Lung (tissue), 12 donors: ENCODE measurements around the gene UBASH3B. TPM values are rescaled to one million over a fixed set of nuclear protein-coding genes. Genes with fewer than 3 reads are reported as not detected.

ENCODE experiments used
- ATAC-seq: fragments of 200-7000 bp; cut with Tn5 transposase; one replicate; pipeline ENCODE4 v1.9.1; 2020; ENCODE audit warnings: moderate number of reproducible peaks; ENCODE audit not compliant: insufficient read depth, low FRiP score
- DNase-seq, 3 donors: peaks; one replicate each; pipeline ENCODE4 v3.0.0-alpha.2; 2013 to 2017
- H3K27ac ChIP-seq, 2 donors: one replicate each; pipeline ENCODE4 v1.5.1; 2013; ENCODE audit warnings: mild to moderate bottlenecking in 2 of 2, moderate library complexity in 2 of 2, control low read depth in 1 of 2, inconsistent platforms in 1 of 2, low read depth in 1 of 2, low read length in 1 of 2
- H3K27me3 ChIP-seq, 3 donors: one replicate each; pipeline ENCODE4 v1.5.1; 2013; ENCODE audit warnings: low read length in 2 of 3; ENCODE audit not compliant: control insufficient read depth in 3 of 3, insufficient read depth in 3 of 3
- H3K36me3 ChIP-seq, 4 donors: one replicate each; pipeline ENCODE4 v1.5.1; 2013; ENCODE audit warnings: low read length in 4 of 4, mild to moderate bottlenecking in 1 of 4, moderate library complexity in 1 of 4; ENCODE audit not compliant: control insufficient read depth in 4 of 4, insufficient read depth in 4 of 4
- H3K4me1 ChIP-seq, 5 donors: one replicate each; pipeline ENCODE4 v1.5.1; 2013; ENCODE audit warnings: low read length in 5 of 5, mild to moderate bottlenecking in 2 of 5, moderate library complexity in 1 of 5; ENCODE audit not compliant: control insufficient read depth in 5 of 5, insufficient read depth in 5 of 5
- H3K4me3 ChIP-seq: one replicate; pipeline ENCODE4 v1.5.1; 2013; ENCODE audit warnings: mild to moderate bottlenecking, control low read depth, moderate library complexity
- H3K9ac ChIP-seq, 2 donors: one replicate each; pipeline ENCODE4 v1.5.1; 2013; ENCODE audit warnings: low read length in 2 of 2, control low read depth in 1 of 2; ENCODE audit not compliant: insufficient read depth in 1 of 2
- H3K9me3 ChIP-seq, 4 donors: one replicate each; pipeline ENCODE4 v1.5.1; 2013; ENCODE audit warnings: low read length in 3 of 4, mild to moderate bottlenecking in 1 of 4, moderate library complexity in 1 of 4; ENCODE audit not compliant: control insufficient read depth in 4 of 4, insufficient read depth in 3 of 4
- CTCF ChIP-seq: IDR thresholded peaks from 2 replicates; pipeline ENCODE4 v1.5.1; 2012; ENCODE audit warnings: mild to moderate bottlenecking; ENCODE audit errors: control extremely low read depth, extremely low read depth
- WGBS, 2 donors: extraction: QIAGEN DNeasy Blood & Tissue Kit; methylation state at CpG; one replicate each; pipeline ENCODE4 v1.1.7; 2013; 5-methylcytosine and 5-hydroxymethylcytosine counted together
- polyA plus RNA-seq, 2 donors: library from polyadenylated mRNA; stranded (reverse); fragments of 200-250 nt; gene quantifications; one replicate each; pipeline ENCODE4 v1.2.1, GENCODE V29; 2013
- total RNA-seq, 2 donors: library from RNA; depleted of rRNA in 1 of 2; stranded (reverse); fragments of >200 nt in 1 of 2; gene quantifications; one replicate each; pipeline ENCODE4 v1.2.1, GENCODE V29; 2014 to 2021
- donor health status: control.
- donor health status: control.
- donor health status: Bipolar disorder and iron deficiency.
- donor health status: healthy.
- donor health status: DM: yes; HTN: yes; CAD: no.

UBASH3B gene
- total and polyA plus RNA-seq, 4 donors: 5.8 to 51.2 (median 12.4) TPM

- peaks cover 0 to 5% (median 0%) of the 10 kb centered on the region in 5 donors for H3K4me1 ChIP-seq
- no peak for TF ChIP-seq CTCF
- H3K9ac ChIP-seq: no peak overlapping the region
- H3K27me3 ChIP-seq: peaks cover 0 to 3% (median 0%) of the 10 kb centered on the region in 3 donors
- no peak overlapping the region for H3K27ac ChIP-seq
- no peak for ATAC-seq
- WGBS, 2 donors: 62 to 70% methylated on average over 5 of the region's 5 CpGs
- H3K4me3 ChIP-seq: no peak overlapping the region
- no peak for DNase-seq
- no peaks in the 10 kb centered on the region for H3K9me3 ChIP-seq
- no peaks in the 10 kb centered on the region for H3K36me3 ChIP-seq
These were observed 65.9 kb downstream of the UBASH3B start for GRCh38 chr11:122721201-122721963.

GRCh38 chr11:122721964-122722266 is 66.4 kb downstream of the UBASH3B start:
- DNase-seq: no peak
- no peak for TF ChIP-seq CTCF
- Histone ChIP-seq H3K36me3 (no peaks in the 10 kb centered on the region), H3K27me3 (peaks cover 0 to 3% (median 0%) of the 10 kb centered on the region in 3 donors), H3K4me1 (peaks cover 0 to 6% (median 0%) of the 10 kb centered on the region in 5 donors), H3K27ac (no peak overlapping the region), H3K9me3 (no peaks in the 10 kb centered on the region), H3K9ac (no peak overlapping the region), H3K4me3 (no peak overlapping the region)
- ATAC-seq: no peak
- 82 to 87% methylated on average over 2 of the region's 2 CpGs for WGBS, 2 donors

GRCh38 chr11:122723106-122723505 is 67.6 kb downstream of the UBASH3B start:
- ATAC-seq: no peak
- Histone ChIP-seq H3K27me3 (peaks cover 0 to 3% (median 0%) of the 10 kb centered on the region in 3 donors), H3K4me1 (peaks cover 0 to 14% (median 0%) of the 10 kb centered on the region in 5 donors), H3K4me3 (no peak overlapping the region), H3K9me3 (no peaks in the 10 kb centered on the region), H3K27ac (no peak overlapping the region), H3K9ac (no peak overlapping the region), H3K36me3 (no peaks in the 10 kb centered on the region)
- WGBS, 2 donors: 92 to 95% methylated on average over 4 of the region's 4 CpGs
- TF ChIP-seq CTCF: no peak
- DNase-seq: no peak
